ENCODE measurements around the gene AKR1B15. TPM values are rescaled to one million over a fixed set of nuclear protein-coding genes. Genes with fewer than 3 reads are reported as not detected.
"Not testable (repeated sequence)": the region's sequence is repeated elsewhere in the genome, so short reads cannot be mapped to it uniquely, and the experiment has no call there.

AKR1B15 gene
- total RNA-seq, 4 donors from 2014 or later = not detected

GRCh38 chr7:134565643-134566136, 16.8 kb downstream of the AKR1B15 start:
- no peak overlapping the region for H3K4me3 ChIP-seq (ENCODE audit: low read depth, poor library complexity, severe bottlenecking)
- TF ChIP-seq POLR2A (IDR thresholded peaks at IDR 0.05) (no peak), CTCF (IDR thresholded peaks at IDR 0.05) (no peak)
- intact Hi-C loops (cut with DNase I; ENCODE audit: low total_unique reads) = no loop called here
- 19 to 24% methylated on average over 2 of the region's 2 CpGs for WGBS, 2 donors
- peak in 1 of 2 donors; percentile 29 for DNase-seq (ENCODE audit: low spot score in 2 of 2)

GRCh38 chr7:134567368-134567767, 18.5 kb downstream of the AKR1B15 start:
- H3K4me3 ChIP-seq (ENCODE audit: low read depth, poor library complexity, severe bottlenecking) = no peak overlapping the region
- TF ChIP-seq CTCF (IDR thresholded peaks at IDR 0.05) (no peak), POLR2A (IDR thresholded peaks at IDR 0.05) (no peak)
- intact Hi-C loops (cut with DNase I; ENCODE audit: low total_unique reads) = no loop called here
- no peak for DNase-seq (ENCODE audit: low spot score in 2 of 2)
- 62 to 66% methylated on average over 3 of the region's 3 CpGs for WGBS, 2 donors

- whole genome bisulfite sequencing, 2 donors = 72 to 79% methylated on average over 9 of the region's 9 CpGs
- DNase-seq (ENCODE audit: low spot score in 2 of 2); intact Hi-C loops (cut with DNase I; ENCODE audit: low total_unique reads); H3K4me3 ChIP-seq (ENCODE audit: low read depth, poor library complexity, severe bottlenecking): not testable (repeated sequence)
Observed at GRCh38 chr7:134569962-134570361, 21.1 kb downstream of the AKR1B15 start.

- TF ChIP-seq CTCF (IDR thresholded peaks at IDR 0.05) (no peak), POLR2A (IDR thresholded peaks at IDR 0.05) (no peak)
Observed at GRCh38 chr7:134571101-134571500, 22.2 kb downstream of the AKR1B15 start.

GRCh38 chr7:134571746-134572461, 23.0 kb downstream of the AKR1B15 start:
- intact Hi-C loops (cut with DNase I; ENCODE audit: low total_unique reads) = no loop called here
- WGBS, 2 donors = 83 to 91% methylated on average over 6 of the region's 6 CpGs
- no peak for DNase-seq (ENCODE audit: low spot score in 2 of 2)
- TF ChIP-seq POLR2A (IDR thresholded peaks at IDR 0.05) = no peak
- no peak for TF ChIP-seq CTCF (IDR thresholded peaks at IDR 0.05)
- no peak overlapping the region for H3K4me3 ChIP-seq (ENCODE audit: low read depth, poor library complexity, severe bottlenecking)

More at GRCh38 chr7:134571101-134571500, 22.2 kb downstream of the AKR1B15 start:
- DNase-seq (ENCODE audit: low spot score in 2 of 2) = no peak
- 58 to 62% methylated on average over 2 of the region's 2 CpGs for WGBS, 2 donors
- intact Hi-C loops (cut with DNase I; ENCODE audit: low total_unique reads) = no loop called here
- no peak overlapping the region for H3K4me3 ChIP-seq (ENCODE audit: low read depth, poor library complexity, severe bottlenecking)

- intact Hi-C loops (cut with DNase I; ENCODE audit: low total_unique reads) = no loop called here
- WGBS, 2 donors = 83 to 86% methylated on average over 2 of the region's 2 CpGs
- H3K4me3 ChIP-seq (ENCODE audit: low read depth, poor library complexity, severe bottlenecking) = no peak overlapping the region
- no peak for DNase-seq (ENCODE audit: low spot score in 2 of 2)
- TF ChIP-seq POLR2A (IDR thresholded peaks at IDR 0.05) = no peak
- TF ChIP-seq CTCF (IDR thresholded peaks at IDR 0.05) = no peak
Observed at GRCh38 chr7:134574322-134574721, 25.4 kb downstream of the AKR1B15 start.

All from lower leg skin (tissue), 4 donors.